SU-DHL-6 (cell line): ENCODE results near the gene GABBR2.
"Not testable (repeated sequence)": the region's sequence is repeated elsewhere in the genome, so short reads cannot be mapped to it uniquely, and the experiment has no call there.

Experiments
- H2AFZ ChIP-seq: fragments of 200-600 bp; sonication (generic); 2 replicates; pipeline ENCODE4 v1.6.1; 2014; ENCODE audit warnings: low read depth, mild to moderate bottlenecking, moderate library complexity, mixed read lengths, antibody characterized with exemption, low read length; ENCODE audit not compliant: severe bottlenecking
- H3F3A ChIP-seq: fragments of 200-600 bp; shearing (Covaris generic); 2 replicates; pipeline ENCODE4 v1.6.0; 2016; ENCODE audit warnings: antibody characterized with exemption, mild to moderate bottlenecking; ENCODE audit not compliant: insufficient read depth
- H3K27ac ChIP-seq: fragments of 200-600 bp; sonication (generic); 2 replicates; pipeline ENCODE4 v1.5.1; 2016; ENCODE audit warnings: low read depth, mild to moderate bottlenecking, low read length, moderate library complexity, mixed read lengths
- H3K27me3 ChIP-seq: fragments of 200-600 bp; sonication (generic), shearing (Covaris generic); 2 replicates; pipeline ENCODE4 v1.6.0; 2014; ENCODE audit warnings: mild to moderate bottlenecking, low read length
- H3K36me3 ChIP-seq: fragments of 200-600 bp; sonication (generic); 2 replicates; pipeline ENCODE4 v1.6.1; 2014; ENCODE audit warnings: mild to moderate bottlenecking, low read length, mixed read lengths
- H3K4me2 ChIP-seq: fragments of 300-600, 200-600 bp; shearing (Covaris generic), sonication (generic); 2 replicates; pipeline ENCODE4 v1.6.0; 2014; ENCODE audit warnings: low read length, low read depth, mild to moderate bottlenecking; ENCODE audit not compliant: poor library complexity, severe bottlenecking
- H3K4me3 ChIP-seq: fragments of 200-600 bp; sonication (generic); 2 replicates; pipeline ENCODE4 v1.5.1; 2014; ENCODE audit warnings: antibody characterized with exemption, low read length, mild to moderate bottlenecking, mixed read lengths; ENCODE audit not compliant: insufficient read depth, poor library complexity, severe bottlenecking
- H3K79me2 ChIP-seq: fragments of 200-600 bp; sonication (generic); 2 replicates; pipeline ENCODE4 v1.6.1; 2014; ENCODE audit warnings: mild to moderate bottlenecking, low read length, moderate library complexity; ENCODE audit not compliant: insufficient read depth
- H3K9ac ChIP-seq: fragments of 200-600 bp; sonication (generic); 2 replicates; pipeline ENCODE4 v1.7.0; 2014; ENCODE audit warnings: mild to moderate bottlenecking, low read length
- H3K9me2 ChIP-seq: fragments of 200-600 bp; sonication (generic); replicated peaks from 2 replicates; pipeline ENCODE4 v1.6.1; 2014; ENCODE audit warnings: low read length; ENCODE audit not compliant: insufficient read depth
- H3K9me3 ChIP-seq: fragments of 200-600 bp; sonication (generic); 2 replicates; pipeline ENCODE4 v1.6.1; 2014; ENCODE audit warnings: low read length, mixed read lengths; ENCODE audit not compliant: insufficient read depth
- H4K20me1 ChIP-seq: fragments of 200-600 bp; sonication (generic); 2 replicates; pipeline ENCODE4 v1.6.1; 2014; ENCODE audit warnings: low read depth, mild to moderate bottlenecking, antibody characterized with exemption, low read length, moderate library complexity, mixed read lengths
- EZH2phosphoT487 ChIP-seq: fragments of 200-600 bp; sonication (generic), shearing (Covaris generic); conservative IDR thresholded peaks from 2 replicates; pipeline ENCODE4 v1.6.1; 2018; ENCODE audit warnings: mild to moderate bottlenecking, antibody characterized with exemption, low read length, moderate library complexity, mixed read lengths
- TF ChIP-seq, protein P1 (sequence below): fragments of 200-600 bp; sonication (generic); IDR thresholded peaks from one replicate; pipeline ENCODE4 v1.5.1; 2017; ENCODE audit warnings: antibody characterized with exemption, mild to moderate bottlenecking, low read length, moderate library complexity; ENCODE audit not compliant: insufficient read depth, poor library complexity, severe bottlenecking

Gene GABBR2

DNA sequence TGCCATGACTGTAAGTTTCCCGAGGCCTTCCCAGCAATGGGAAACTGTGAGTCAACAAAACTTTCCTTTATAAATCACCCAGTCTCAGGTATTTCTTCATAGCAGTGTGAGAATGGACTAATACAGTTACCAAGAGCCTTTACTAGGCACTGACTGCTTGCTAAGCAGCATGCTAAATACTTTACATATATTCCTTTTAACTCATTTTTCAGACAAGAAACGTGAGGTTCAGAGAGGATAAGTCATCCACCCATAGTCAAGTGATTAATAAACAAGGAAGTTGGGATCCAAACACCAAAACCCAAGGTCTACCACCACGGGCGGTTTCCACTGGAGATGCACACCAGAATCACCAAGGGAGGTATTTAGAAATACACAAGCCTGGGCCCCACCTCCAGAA lies 50.8 kb downstream of the GABBR2 start:
- TF ChIP-seq, protein P1, sequence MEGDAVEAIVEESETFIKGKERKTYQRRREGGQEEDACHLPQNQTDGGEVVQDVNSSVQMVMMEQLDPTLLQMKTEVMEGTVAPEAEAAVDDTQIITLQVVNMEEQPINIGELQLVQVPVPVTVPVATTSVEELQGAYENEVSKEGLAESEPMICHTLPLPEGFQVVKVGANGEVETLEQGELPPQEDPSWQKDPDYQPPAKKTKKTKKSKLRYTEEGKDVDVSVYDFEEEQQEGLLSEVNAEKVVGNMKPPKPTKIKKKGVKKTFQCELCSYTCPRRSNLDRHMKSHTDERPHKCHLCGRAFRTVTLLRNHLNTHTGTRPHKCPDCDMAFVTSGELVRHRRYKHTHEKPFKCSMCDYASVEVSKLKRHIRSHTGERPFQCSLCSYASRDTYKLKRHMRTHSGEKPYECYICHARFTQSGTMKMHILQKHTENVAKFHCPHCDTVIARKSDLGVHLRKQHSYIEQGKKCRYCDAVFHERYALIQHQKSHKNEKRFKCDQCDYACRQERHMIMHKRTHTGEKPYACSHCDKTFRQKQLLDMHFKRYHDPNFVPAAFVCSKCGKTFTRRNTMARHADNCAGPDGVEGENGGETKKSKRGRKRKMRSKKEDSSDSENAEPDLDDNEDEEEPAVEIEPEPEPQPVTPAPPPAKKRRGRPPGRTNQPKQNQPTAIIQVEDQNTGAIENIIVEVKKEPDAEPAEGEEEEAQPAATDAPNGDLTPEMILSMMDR, result no peak
- no peak for TF ChIP-seq EZH2phosphoT487
- Histone ChIP-seq H4K20me1 (no peaks in the 10 kb centered on the region), H3K9ac (no peak overlapping the region), H3F3A (no peaks in the 10 kb centered on the region), H3K27me3 (no peaks in the 10 kb centered on the region), H3K79me2 (no peaks in the 10 kb centered on the region), H2AFZ (no peak overlapping the region), H3K9me3 (no peaks in the 10 kb centered on the region), H3K36me3 (no peaks in the 10 kb centered on the region), H3K27ac (no peak overlapping the region), H3K4me2 (no peak overlapping the region), H3K4me3 (no peak overlapping the region), H3K9me2 (no peaks in the 10 kb centered on the region)

DNA sequence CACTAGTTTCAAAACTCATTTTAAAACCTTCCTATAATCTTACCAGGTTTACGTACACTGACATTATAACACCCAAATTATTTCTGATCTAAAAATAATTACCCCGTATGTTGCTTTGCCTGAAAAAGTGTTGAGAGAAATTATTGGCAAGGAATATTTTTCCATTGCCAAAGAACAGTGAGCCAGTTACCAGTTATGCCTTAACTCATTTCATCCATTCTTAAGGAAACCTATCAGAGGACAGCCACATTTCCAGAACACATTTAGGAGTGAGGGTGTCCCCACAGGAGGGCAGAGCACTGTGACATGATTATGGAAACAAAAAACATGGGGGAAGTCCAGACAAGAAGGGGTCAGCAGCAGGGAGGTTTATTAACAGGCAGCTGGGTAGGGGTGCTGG lies 52.2 kb downstream of the GABBR2 start:
- no peak overlapping the region for H3K4me3 ChIP-seq
- H3K36me3 ChIP-seq, result no peaks in the 10 kb centered on the region
- no peak overlapping the region for H2AFZ ChIP-seq
- no peaks in the 10 kb centered on the region for H3F3A ChIP-seq
- no peaks in the 10 kb centered on the region for H3K9me3 ChIP-seq
- no peak for TF ChIP-seq EZH2phosphoT487
- TF ChIP-seq, protein P1, result no peak
- H4K20me1 ChIP-seq, result no peaks in the 10 kb centered on the region
- H3K9me2 ChIP-seq, result no peaks in the 10 kb centered on the region
- H3K4me2 ChIP-seq, result no peak overlapping the region
- H3K27me3 ChIP-seq, result no peaks in the 10 kb centered on the region
- H3K27ac ChIP-seq, result no peak overlapping the region
- no peak overlapping the region for H3K9ac ChIP-seq
- H3K79me2 ChIP-seq, result no peaks in the 10 kb centered on the region

DNA sequence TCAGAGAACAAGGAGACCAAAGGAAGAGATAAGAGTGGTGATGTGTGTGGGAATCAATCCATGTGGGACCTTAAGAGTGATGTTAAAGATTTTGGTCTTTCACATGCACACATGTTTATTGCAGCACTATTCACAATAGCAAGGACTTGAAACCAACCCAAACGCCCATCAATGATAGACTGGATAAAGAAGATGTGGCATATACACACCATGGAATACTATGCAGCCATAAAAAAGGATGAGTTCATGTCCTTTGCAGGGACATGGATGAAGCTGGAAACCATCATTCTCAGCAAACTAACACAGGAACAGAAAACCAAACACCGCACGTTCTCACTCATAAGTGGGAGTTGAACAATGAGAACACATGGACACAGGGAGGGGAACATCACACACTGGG lies 53.3 kb downstream of the GABBR2 start:
- not testable (repeated sequence) for H3K4me3 ChIP-seq, H3K9me3 ChIP-seq, H2AFZ ChIP-seq, H3K27me3 ChIP-seq, H4K20me1 ChIP-seq, H3K79me2 ChIP-seq, H3F3A ChIP-seq, H3K9me2 ChIP-seq, H3K27ac ChIP-seq, H3K4me2 ChIP-seq, H3K9ac ChIP-seq, H3K36me3 ChIP-seq

DNA sequence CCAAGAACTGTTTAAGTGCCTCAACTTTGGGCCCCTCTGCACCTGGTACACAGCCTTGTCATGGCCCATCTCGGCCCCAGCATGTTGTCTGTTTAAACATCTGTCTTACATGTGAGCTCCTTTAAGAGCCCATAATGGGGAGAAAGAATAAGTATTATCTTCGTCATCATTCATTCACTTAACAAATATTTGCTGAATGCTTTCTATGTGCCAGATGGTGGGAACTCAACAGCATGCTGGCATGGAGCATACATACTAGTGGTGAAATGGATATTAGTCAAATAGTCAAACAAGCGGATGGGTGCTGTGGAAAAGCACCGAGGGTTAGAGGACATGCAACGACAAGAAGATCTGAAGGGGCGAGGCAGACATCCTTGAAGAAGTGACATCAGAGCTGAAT lies 54.5 kb downstream of the GABBR2 start:
- Histone ChIP-seq H3K4me3 (no peak overlapping the region), H3K9me3 (no peaks in the 10 kb centered on the region), H4K20me1 (no peaks in the 10 kb centered on the region), H3F3A (no peaks in the 10 kb centered on the region), H3K36me3 (no peaks in the 10 kb centered on the region), H3K4me2 (no peak overlapping the region), H3K9me2 (no peaks in the 10 kb centered on the region), H3K27ac (no peak overlapping the region), H3K9ac (no peak overlapping the region), H2AFZ (no peak overlapping the region), H3K27me3 (no peaks in the 10 kb centered on the region), H3K79me2 (no peaks in the 10 kb centered on the region)
- TF ChIP-seq, protein P1, result no peak
